SK-N-SH treated with all-trans-retinoic acid at 6 μM for 48 hours (cell line): ENCODE results near the gene SH3RF1.
"Not testable (repeated sequence)": the region's sequence is repeated elsewhere in the genome, so short reads cannot be mapped to it uniquely, and the experiment has no call there.

Experiments
- ATAC-seq: fragments of 200-7000 bp; cut with Tn5 transposase; 3 replicates; pipeline ENCODE4 v1.9.1; 2020; ENCODE audit warnings: mild to moderate bottlenecking, moderate library complexity
- ARNTL ChIP-seq: fragments of 450-650 bp; formaldehyde crosslinking; IDR thresholded peaks from 2 replicates; pipeline ENCODE4 v1.5.0; 2020; ENCODE audit warnings: low read depth, mild to moderate bottlenecking, moderate library complexity, borderline replicate concordance
- BACH2 ChIP-seq: fragments of 250-450 bp; sonication (Bioruptor Pico); IDR thresholded peaks from 2 replicates; pipeline ENCODE4 v1.9.0; 2021; ENCODE audit warnings: mild to moderate bottlenecking, borderline replicate concordance
- CSDC2 ChIP-seq: fragments of 250-450 bp; sonication (Bioruptor Pico); IDR thresholded peaks from 2 replicates; pipeline ENCODE4 v1.5.0; 2020; ENCODE audit warnings: mild to moderate bottlenecking, moderate library complexity
- CSRNP3 ChIP-seq: fragments of 250-450 bp; sonication (Bioruptor Pico); IDR thresholded peaks from 2 replicates; pipeline ENCODE4 v1.5.1; 2021; ENCODE audit warnings: mild to moderate bottlenecking, moderate library complexity
- ESRRG ChIP-seq: fragments of 250-450 bp; sonication (Bioruptor Pico); IDR thresholded peaks from 2 replicates; pipeline ENCODE4 v1.6.1; 2021; ENCODE audit warnings: mild to moderate bottlenecking
- ISL1 ChIP-seq: fragments of 250-450 bp; sonication (Bioruptor Pico); IDR thresholded peaks from 2 replicates; pipeline ENCODE4 v2.1.2; 2022; ENCODE audit warnings: mild to moderate bottlenecking, moderate library complexity
- OSR1 ChIP-seq: fragments of 250-450 bp; sonication (Bioruptor Pico); IDR thresholded peaks from 2 replicates; pipeline ENCODE4 v1.8.0; 2022; ENCODE audit warnings: moderate library complexity, mild to moderate bottlenecking, inconsistent platforms
- PATZ1 ChIP-seq: fragments of 250-450 bp; sonication (Bioruptor Pico); IDR thresholded peaks from 2 replicates; pipeline ENCODE4 v1.8.0; 2020; ENCODE audit warnings: mild to moderate bottlenecking, moderate library complexity, borderline replicate concordance
- POU6F1 ChIP-seq: fragments of 250-450 bp; sonication (Bioruptor Pico); IDR thresholded peaks from 2 replicates; pipeline ENCODE4 v1.8.0; 2021; ENCODE audit warnings: low read depth, mild to moderate bottlenecking, moderate library complexity, borderline replicate concordance
- PPARA ChIP-seq: fragments of 250-450 bp; sonication (Bioruptor Pico); IDR thresholded peaks from 2 replicates; pipeline ENCODE4 v1.5.0; 2020; ENCODE audit warnings: mild to moderate bottlenecking, borderline replicate concordance
- RARB ChIP-seq: fragments of 250-450 bp; sonication (Bioruptor Pico); IDR thresholded peaks from 2 replicates; pipeline ENCODE4 v1.8.0; 2021; ENCODE audit warnings: mild to moderate bottlenecking, moderate library complexity
- SNAI2 ChIP-seq: fragments of 250-450 bp; sonication (Bioruptor Pico); IDR thresholded peaks from 2 replicates; pipeline ENCODE4 v1.5.0; 2020; ENCODE audit warnings: mild to moderate bottlenecking, moderate library complexity
- TCF4 ChIP-seq: fragments of 250-450 bp; sonication (Bioruptor Pico); IDR thresholded peaks from 2 replicates; pipeline ENCODE4 v1.8.0; 2021; ENCODE audit warnings: mild to moderate bottlenecking, moderate library complexity, borderline replicate concordance
- TSHZ2 ChIP-seq: fragments of 250-450 bp; sonication (Bioruptor Pico); IDR thresholded peaks from 2 replicates; pipeline ENCODE4 v1.5.0; 2020; ENCODE audit warnings: mild to moderate bottlenecking, moderate library complexity
- ZC3H10 ChIP-seq: fragments of 250-450 bp; sonication (Bioruptor Pico); IDR thresholded peaks from 2 replicates; pipeline ENCODE4 v1.5.1; 2021; ENCODE audit warnings: mild to moderate bottlenecking, moderate library complexity
- ZFP3 ChIP-seq: fragments of 250-450 bp; sonication (Bioruptor Pico); IDR thresholded peaks from 2 replicates; pipeline ENCODE4 v1.5.0; 2020; ENCODE audit warnings: mild to moderate bottlenecking, moderate library complexity
- ZFP30 ChIP-seq: fragments of 450-650 bp; formaldehyde crosslinking; IDR thresholded peaks from 2 replicates; pipeline ENCODE4 v1.5.0; 2022; ENCODE audit warnings: mild to moderate bottlenecking, moderate library complexity
- ZNF565 ChIP-seq: fragments of 450-650 bp; formaldehyde crosslinking; conservative IDR thresholded peaks from 2 replicates; pipeline ENCODE4 v1.5.0; 2020; ENCODE audit warnings: low read depth, mild to moderate bottlenecking, moderate library complexity
- ZNF70 ChIP-seq: fragments of 450-650 bp; formaldehyde crosslinking; IDR thresholded peaks from 2 replicates; pipeline ENCODE4 v1.5.0; 2020; ENCODE audit warnings: mild to moderate bottlenecking, moderate library complexity
- ZNF8 ChIP-seq: fragments of 450-650 bp; formaldehyde crosslinking; IDR thresholded peaks from 2 replicates; pipeline ENCODE4 v1.5.0; 2020; ENCODE audit warnings: mild to moderate bottlenecking, moderate library complexity
- TF ChIP-seq, protein P1 (sequence below): fragments of 250-450 bp; sonication (Bioruptor Pico); IDR thresholded peaks from 2 replicates; pipeline ENCODE4 v1.5.1; 2020; ENCODE audit warnings: low read depth, mild to moderate bottlenecking, moderate library complexity

Gene SH3RF1

DNA sequence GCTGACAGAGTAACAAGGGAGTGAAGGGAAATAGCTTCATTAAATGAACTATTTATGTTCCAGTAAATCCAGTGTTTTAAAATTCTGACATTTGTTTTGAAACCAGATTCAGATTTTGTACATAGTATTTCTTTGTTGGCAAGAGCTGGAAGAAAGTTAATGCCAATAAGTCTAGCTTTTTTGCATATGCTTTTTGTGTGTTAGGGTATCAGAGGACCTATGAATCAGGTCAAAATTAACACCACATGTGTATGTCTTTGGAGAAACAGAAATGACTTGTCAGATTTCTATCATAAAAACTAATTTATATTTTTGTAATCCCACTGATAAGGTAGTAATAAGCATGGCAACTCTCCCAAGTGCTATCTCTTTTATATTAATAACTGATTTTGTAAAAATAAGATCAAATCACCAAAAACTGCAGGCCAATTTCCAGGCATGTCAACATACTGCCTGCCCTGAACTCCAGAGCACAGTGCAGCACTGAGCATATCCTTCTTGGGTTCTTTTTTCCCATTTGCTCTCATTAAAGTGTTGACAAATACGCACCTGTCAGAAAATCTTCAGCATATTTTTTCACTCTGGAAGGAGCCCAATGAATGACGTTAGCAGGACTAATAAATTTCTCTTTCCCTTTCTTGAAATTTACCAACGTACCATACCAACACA, 65.5 kb downstream of the SH3RF1 start:
- peak; percentile 57 for ATAC-seq
- TF ChIP-seq TCF4 (CRISPR knock-in tag): peak; percentile 74; the same call in 1 of the 2 replicates
- TF ChIP-seq CSDC2 (CRISPR knock-in tag): no peak

DNA sequence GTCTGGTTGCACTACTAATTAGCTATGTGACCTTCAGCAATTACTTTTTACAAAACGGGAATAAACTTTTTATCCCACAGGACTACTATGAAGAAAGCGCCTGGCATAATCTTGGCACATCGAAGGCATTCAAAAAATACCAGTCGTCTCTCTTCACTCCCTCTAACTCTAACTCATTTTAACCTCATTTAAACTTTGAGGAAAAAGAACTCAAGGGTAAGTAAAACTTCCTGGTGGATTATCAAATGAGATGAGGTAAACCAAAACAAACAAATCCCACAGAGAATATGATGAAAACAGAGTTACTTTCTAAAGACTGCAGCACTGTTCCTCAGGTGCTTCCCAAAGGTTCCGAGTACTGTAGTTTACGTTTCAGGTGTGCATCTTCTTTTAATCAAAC, 66.9 kb downstream of the SH3RF1 start:
- ATAC-seq: no peak
- TF ChIP-seq BACH2 (CRISPR knock-in tag): no peak
- no peak for TF ChIP-seq ZFP3
- TF ChIP-seq SNAI2 (CRISPR knock-in tag): no peak
- TF ChIP-seq ZC3H10: no peak
- TF ChIP-seq POU6F1 (CRISPR knock-in tag): no peak
- TF ChIP-seq, protein P1, sequence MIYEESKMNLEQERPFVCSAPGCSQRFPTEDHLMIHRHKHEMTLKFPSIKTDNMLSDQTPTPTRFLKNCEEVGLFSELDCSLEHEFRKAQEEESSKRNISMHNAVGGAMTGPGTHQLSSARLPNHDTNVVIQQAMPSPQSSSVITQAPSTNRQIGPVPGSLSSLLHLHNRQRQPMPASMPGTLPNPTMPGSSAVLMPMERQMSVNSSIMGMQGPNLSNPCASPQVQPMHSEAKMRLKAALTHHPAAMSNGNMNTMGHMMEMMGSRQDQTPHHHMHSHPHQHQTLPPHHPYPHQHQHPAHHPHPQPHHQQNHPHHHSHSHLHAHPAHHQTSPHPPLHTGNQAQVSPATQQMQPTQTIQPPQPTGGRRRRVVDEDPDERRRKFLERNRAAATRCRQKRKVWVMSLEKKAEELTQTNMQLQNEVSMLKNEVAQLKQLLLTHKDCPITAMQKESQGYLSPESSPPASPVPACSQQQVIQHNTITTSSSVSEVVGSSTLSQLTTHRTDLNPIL (CRISPR knock-in tag): no peak
- TF ChIP-seq RARB (CRISPR knock-in tag): no peak
- TF ChIP-seq TSHZ2 (CRISPR knock-in tag): no peak
- TF ChIP-seq PATZ1: no peak
- no peak for TF ChIP-seq ARNTL (CRISPR knock-in tag)
- no peak for TF ChIP-seq ZNF70 (CRISPR knock-in tag)
- no peak for TF ChIP-seq ZNF8 (CRISPR knock-in tag)
- no peak for TF ChIP-seq TCF4 (CRISPR knock-in tag)
- TF ChIP-seq CSRNP3 (CRISPR knock-in tag): no peak
- no peak for TF ChIP-seq PPARA (CRISPR knock-in tag)
- TF ChIP-seq ESRRG (CRISPR knock-in tag): no peak
- TF ChIP-seq OSR1: no peak
- TF ChIP-seq ZFP30 (CRISPR knock-in tag): no peak
- TF ChIP-seq ZNF565 (CRISPR knock-in tag): no peak
- TF ChIP-seq ISL1: no peak
- TF ChIP-seq, all 23 proteins: peak for 0

DNA sequence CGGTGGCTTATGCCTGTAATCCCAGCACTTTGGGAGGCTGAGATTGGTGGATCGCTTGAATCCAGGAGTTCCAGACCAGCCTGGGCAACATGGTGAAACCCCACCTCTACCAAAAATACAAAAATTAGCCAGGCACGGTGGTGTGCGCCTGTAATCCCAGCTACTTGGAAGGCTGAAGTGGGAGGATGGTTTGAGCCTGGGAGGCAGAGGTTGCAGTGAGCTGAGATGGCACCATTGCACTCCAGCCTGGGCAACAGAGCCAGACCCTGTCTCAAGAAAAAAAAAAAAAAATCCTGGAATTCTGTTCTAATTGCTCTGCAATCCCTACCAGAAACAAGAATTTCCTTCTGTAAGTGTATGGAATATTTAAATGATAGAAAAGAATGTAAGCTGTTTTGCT, 67.5 kb downstream of the SH3RF1 start:
- ATAC-seq: not testable (repeated sequence)

- ATAC-seq: no peak
- TF ChIP-seq ISL1: no peak
- no peak for TF ChIP-seq ZC3H10
- TF ChIP-seq RARB (CRISPR knock-in tag): no peak
- TF ChIP-seq ARNTL (CRISPR knock-in tag): no peak
- TF ChIP-seq PATZ1: no peak
- TF ChIP-seq ESRRG (CRISPR knock-in tag): no peak
Measured at GRCh38 chr4:169202878-169203277, 67.9 kb downstream of the SH3RF1 start.
